Endometrial microvascular endothelial cells (primary cell): ENCODE data around the gene GPRIN2. TPM values are rescaled to one million over a fixed set of nuclear protein-coding genes. Genes with fewer than 3 reads are reported as not detected.
"Not testable (repeated sequence)": the region's sequence is repeated elsewhere in the genome, so short reads cannot be mapped to it uniquely, and the experiment has no call there.

Experiments
- in situ Hi-C: cut with HindIII; loops from 2 replicates; pipeline ENCODE4 v1.10.0; 2017; ENCODE audit warnings: low sequenced_read_pairs, low pct_unique_long_range_greater_than_20kb; ENCODE audit errors: inconsistent ontology term
- total RNA-seq: library from RNA; depleted of rRNA; stranded (reverse); fragments of >200 nt; gene quantifications from one replicate; pipeline ENCODE4 v1.2.3, GENCODE V29; 2015; ENCODE audit errors: inconsistent ontology term

GPRIN2 gene
- total RNA-seq: not detected

DNA sequence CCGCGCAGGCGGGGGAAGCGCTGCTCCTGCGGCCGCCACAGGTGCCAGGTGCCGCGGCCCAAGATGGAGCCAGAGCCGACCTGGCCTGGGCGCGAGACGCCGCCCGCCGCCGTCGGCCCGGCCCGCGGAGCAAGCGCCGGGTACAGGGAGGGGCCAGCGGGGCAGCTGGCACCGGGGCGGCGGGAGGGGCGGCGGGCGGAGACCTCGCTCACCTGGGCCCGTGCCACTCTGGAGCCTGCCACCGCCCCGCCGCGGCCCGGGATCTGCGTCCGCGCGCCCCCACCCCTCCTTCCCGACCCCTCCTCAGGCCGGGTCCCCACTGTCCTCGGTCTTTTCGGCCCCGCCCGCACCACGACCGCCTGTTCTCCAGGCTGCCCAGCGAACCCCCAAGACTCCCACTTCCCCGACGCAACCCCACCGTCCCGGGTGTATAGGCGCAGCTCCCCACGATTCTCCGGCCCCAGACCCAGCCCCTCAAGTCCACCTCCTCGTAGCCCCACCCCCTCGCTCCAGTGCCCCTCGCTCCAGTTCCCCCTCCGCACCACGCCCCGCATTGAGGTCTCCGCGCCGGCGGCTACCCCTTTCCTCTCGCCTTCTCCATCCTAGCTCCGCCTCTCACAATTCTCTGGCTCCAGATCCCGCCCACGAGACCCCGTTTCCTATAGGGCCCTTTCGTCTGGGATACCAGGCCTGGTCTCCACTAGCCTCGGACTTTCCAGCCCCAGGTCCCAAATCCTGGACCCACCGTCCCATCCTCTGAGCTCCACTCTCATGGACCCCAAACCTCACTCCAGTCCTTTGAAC, at the start of gene GPRIN2:
Gene GPRIN2 (minus strand): TSS at position 144 of the 804 bp plus-strand sequence. CDS start 5,922 bp downstream, outside the sequence.
- in situ Hi-C loops: no loop called here

DNA sequence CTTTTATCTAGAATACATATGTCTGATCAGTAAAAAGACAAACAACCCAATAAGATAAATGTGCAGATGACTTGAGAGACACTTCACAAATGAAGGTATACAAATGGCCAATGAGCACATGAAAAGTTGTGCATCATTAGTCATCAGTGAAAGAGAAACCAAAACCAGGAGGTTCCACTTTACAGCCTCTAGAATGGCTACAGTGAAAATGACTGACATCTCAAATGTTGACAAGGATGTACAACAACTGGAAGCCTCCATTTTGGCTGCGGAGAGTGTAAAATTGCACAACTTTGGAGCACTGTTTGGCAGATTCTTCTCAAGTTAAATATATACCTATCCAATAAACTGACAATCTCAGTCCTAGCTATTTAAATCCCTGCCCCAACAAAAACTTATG, 44.1 kb upstream of the GPRIN2 start:
- in situ Hi-C loops: not testable (repeated sequence)

DNA sequence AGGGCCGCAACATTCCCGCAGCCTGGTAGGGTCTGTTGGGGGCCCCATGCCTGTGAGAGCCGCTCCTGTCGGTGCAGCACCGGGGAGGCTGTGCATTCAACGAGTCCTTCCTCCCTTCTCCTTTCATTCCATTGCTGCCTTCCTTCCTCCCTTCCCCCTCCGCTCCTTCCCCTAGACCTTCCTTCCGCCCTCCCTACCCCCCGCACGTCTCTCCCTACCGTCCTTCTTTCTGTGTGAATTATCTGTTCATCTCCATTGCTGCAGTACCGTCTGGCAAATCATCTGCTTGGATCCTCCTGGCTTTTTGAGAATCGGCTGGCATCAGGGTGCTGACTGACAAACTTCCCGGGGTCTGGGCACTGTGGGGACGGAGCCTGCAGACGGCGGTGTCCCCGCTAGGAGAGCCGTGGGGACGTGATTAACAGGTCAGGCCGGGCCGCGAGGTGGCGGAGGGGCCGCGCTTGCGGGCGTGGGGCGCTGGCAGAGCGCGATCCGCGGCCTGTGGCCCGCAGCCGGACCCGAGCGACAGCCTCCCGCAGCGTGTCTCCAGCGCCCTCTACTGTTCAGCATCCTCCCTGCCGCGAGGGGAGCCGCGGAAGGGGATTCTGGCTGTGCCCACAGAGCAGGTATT, 41.3 kb upstream of the GPRIN2 start:
- in situ Hi-C loops: not testable (repeated sequence)

DNA sequence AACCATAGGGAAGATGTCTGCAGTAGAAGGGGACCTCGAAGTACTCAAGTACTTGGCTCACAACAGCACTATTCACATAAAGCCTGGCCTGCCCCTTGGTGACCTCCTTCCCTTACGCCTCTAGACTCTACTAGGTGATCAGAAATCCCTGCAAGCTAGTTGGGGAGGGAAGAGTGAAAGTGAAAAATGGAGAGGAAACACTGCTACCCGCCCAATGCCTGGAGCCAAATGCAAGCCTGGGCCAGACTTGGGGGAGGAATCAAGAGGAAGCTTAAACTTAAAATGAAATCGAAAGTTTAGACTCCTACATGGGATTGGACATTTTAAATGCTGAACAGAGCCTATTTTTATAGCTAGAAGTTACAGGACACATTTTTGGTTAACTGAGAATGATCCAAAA, 40.1 kb upstream of the GPRIN2 start:
- in situ Hi-C loops: not testable (repeated sequence)

DNA sequence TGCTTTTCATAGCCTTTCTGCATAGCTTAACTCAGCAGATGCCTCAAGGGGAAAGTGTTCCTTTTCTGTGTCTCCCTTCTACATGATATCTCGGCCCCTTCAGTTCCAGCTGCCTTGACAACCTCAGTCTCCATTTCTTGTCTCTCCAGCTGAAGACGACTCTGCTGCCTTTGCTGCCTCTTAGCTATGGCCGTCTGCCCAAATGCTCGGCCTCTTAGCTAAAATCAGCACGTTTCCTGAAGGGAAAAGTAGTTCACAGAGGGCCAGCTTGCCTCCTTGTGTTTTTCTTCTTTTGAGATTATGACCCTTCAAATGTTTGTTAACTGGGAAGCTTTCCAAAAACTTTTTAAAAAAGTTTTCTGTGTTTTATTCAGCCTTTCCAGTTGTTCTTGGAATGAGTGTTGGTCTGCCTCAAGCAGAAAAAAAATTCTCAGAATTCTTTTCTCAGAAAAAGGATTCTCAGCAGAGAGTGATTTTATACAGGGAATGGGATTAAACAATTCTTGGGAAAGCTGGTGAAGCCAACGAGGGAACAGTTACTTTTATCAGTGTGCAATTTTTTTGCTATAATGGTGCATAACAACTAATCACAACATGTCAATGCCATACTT, 38.1 kb upstream of the GPRIN2 start:
- in situ Hi-C loops: not testable (repeated sequence)

DNA sequence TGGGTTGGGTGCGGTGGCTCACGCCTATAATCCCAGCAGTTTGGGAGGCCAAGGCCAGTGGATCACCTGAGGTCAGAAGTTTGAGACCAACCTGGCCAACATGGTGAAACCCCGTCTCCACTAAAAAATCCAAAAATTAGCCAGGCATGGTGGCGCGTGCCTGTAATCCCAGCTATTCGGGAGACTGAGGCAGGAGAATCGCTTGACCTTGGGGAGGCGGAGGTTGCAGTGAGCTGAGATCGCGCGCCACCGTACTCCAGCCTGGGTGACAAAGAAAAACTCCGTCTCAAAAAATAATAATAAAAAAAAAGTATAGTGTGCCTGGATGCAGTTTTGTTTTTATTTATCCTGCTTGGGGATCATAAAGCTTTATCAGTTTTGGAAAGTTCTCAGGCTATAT, 36.8 kb upstream of the GPRIN2 start:
- in situ Hi-C loops: not testable (repeated sequence)

DNA sequence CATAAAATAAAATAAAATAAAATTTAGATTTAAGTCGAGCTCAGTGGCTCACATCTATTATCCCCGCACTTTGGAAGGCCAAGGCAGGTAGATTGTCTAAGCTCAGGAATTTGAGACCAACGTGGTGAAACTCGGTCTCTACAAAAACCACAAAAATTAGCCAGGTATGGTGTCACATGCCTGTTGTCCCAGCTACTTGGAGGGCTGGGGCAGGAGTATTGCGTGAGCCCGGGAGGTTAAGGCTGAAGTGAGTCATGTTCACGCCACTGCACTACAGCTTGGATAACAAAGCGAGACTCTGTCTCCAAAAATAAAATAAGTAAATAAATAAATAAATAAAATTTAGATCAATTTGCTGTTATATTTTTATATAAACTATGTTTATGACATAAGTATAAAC, 34.6 kb upstream of the GPRIN2 start:
- in situ Hi-C loops: not testable (repeated sequence)

DNA sequence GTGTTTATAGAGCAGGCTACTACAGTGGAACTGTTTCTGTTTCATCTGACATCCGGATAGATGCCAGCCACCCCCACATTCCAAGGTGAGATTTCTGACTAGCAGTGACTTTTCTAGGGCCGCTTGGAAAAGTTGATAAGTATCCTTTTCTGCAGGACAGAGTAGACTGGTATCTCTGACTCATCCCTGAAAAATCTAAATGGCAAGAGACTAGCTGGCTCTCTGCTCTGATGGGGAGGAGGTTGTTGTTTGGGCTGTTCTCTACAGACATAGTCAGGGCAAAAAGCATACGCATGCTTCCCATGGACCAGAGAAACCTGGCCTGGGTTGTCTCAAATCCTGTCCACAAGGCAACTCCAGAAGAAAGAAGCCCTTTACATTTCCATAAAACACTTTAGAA, 33.1 kb upstream of the GPRIN2 start:
- in situ Hi-C loops: not testable (repeated sequence)

DNA sequence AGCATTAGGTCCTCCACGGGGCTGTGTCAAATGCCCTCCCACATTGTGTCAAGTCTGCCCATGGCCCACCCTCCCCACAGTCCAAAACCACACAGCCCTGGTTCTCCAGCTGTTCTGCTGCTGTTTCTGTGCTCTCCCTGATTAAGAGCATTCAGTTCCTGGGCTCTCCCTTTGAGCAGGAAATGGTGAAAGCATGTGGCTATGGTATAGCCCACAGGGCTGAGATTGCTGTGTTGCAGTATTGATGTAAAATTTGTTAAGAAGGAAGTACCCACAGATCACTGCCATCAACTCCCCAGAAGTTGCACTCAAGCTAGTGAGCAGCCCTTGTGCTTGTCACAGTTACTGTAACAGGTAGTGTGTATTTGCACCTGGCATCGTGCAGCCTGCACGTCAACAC, 31.8 kb upstream of the GPRIN2 start:
- in situ Hi-C loops: not testable (repeated sequence)

DNA sequence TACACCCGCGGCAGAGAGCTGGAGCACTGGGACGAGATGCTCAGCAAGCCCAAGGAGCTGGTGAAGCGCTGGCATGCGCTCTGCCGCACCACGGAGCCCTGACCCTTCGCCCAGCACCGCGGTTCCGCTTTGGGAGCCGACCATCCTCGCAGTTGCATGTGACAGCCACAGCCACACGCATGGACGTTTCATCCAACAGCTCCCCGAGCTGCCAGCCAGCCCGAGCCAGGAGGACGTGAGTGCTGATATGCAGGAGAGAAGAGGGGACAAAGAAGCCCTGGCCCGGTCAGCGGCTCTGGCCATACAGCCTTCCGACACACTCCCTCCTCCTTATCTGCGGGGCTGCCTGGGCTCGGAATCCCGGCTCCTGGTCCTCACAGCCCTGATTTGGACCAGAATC, 31.1 kb upstream of the GPRIN2 start:
- in situ Hi-C loops: not testable (repeated sequence)

DNA sequence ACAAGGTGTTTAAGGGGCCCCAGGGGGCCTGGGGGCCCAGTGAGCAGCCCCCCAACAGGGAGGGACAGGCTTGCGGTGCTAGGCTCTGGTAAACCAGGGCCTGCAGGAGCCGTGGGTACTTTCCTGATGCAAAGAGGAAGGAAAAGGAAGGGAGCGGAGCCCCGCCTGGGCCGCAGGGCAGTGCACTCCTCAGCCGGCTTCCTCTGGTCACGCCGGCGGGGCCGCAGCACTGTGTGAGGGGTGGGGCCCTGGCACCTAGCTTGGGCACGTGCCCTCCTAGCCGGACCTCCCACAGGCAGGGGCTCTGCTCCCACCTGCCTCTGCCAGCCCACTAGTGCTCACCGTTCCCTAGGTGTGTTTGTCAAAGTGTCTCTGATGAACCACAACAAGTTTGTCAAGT, 28.8 kb upstream of the GPRIN2 start:
- in situ Hi-C loops: not testable (repeated sequence)

DNA sequence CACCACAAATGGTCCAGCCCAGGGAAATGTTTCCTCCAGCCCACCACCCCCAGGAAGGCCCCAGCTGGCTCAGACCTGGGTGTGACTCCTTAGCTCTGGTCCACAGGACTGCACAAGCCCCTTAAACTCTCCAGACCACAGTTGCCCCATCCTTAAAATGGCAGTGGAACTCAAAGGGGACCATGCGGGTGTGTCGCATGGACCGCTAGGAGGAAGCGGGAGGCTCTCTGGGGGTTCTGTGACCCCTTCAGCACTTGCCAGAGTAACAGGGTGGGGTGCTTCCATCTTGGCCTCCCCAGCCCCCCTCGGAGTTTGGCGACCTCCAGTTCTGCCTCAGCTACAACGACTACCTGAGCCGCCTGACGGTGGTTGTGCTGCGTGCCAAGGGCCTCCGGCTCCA, 27.7 kb upstream of the GPRIN2 start:
- in situ Hi-C loops: not testable (repeated sequence)

DNA sequence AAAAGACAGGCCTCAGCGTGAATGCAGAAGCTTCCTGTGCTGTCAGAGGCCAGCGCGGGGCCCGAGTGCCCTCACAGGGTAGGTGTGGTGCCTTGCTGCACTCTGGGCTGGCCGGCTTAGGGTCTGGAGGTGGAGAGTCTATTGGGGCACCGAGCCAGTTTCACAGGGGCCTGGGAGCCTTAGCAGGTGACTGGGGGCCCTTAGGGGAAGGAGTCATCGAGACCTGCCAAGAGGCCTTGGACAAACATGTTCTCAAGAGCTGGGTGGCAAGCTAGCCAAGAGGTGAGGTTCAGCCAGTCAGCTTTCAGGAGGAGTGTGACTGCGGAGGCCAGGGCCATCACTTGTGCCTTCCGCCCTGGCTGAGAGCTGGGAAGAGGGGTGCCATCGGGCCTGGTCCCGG, 26.1 kb upstream of the GPRIN2 start:
- in situ Hi-C loops: not testable (repeated sequence)

DNA sequence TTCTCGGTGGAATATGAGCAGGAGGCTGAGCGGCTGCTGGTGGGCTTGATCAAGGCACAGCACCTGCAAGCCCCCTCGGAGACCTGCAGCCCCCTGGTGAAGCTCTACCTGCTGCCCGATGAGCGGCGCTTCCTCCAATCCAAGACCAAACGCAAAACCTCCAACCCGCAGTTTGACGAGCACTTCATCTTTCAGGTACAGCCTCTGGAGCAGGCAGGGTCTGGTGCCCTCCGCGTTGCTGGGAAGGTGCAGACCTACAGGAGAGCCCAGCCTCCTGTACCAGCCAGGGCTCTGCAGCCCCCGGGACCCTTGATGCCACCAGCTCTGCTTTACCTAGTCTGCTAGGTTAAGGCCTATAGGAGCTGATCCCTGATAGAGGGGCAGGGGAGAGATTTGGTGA, 25.5 kb upstream of the GPRIN2 start:
- in situ Hi-C loops: not testable (repeated sequence)

DNA sequence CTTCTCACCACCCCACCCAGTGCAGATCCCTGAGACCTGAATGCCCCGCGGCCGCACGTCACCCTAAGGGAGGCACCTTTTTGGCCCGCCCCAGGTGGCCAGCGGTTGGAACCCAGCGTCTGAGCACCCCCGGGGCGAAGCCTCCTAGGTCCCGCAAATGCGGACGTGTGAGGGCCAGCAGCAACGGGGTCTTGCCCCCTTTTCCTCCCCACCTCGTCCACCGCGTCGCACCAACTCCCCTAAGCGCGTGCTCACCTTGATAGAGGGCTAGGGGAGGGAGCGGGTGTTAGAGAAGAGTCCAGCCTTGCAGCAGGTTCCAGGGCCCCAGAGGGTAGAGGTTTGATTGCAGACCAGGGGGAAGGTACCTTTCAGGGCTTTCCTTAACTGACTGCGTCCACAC, 22.9 kb upstream of the GPRIN2 start:
- in situ Hi-C loops: not testable (repeated sequence)

DNA sequence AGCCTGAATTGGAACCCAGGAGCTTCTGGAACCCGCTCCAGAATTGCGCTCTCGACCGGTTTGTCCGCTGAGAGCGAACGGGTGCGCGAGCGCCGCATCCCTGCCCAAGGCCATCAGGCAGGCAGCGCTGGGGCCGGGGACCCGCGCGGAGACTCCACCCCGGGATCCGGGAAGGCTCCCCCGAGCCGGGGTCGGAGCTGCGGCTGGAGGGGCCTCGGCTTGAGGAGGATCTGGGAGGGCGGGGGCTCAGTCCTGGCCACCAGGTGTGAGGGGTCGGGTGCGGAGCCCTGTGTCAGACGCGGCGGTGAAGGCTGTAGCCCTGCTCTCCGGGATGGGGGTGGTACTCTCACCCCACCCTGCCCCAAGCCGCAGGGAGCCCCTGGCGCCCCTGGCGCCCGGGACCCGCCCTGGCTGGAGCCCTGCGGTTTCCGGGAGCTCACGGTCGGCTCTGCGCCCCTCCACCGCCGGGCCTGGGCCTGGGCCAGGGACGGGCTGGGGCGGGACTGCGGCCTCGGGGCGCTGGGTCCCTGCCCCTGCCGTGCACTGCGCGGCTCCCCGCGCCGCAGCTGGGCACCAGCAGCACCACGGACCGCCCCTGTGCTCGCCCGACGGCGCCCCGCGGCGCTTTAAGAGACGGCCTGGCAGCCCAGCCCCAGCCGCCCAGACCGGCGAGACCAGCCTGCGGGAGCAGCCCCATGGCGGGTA, 22.2 kb upstream of the GPRIN2 start, which contains the start of gene SYT15:
Gene SYT15 (plus strand): TSS at position 655 of the 705 bp plus-strand sequence. CDS start 41 bp downstream, at position 696.
- in situ Hi-C loops: not testable (repeated sequence)

DNA sequence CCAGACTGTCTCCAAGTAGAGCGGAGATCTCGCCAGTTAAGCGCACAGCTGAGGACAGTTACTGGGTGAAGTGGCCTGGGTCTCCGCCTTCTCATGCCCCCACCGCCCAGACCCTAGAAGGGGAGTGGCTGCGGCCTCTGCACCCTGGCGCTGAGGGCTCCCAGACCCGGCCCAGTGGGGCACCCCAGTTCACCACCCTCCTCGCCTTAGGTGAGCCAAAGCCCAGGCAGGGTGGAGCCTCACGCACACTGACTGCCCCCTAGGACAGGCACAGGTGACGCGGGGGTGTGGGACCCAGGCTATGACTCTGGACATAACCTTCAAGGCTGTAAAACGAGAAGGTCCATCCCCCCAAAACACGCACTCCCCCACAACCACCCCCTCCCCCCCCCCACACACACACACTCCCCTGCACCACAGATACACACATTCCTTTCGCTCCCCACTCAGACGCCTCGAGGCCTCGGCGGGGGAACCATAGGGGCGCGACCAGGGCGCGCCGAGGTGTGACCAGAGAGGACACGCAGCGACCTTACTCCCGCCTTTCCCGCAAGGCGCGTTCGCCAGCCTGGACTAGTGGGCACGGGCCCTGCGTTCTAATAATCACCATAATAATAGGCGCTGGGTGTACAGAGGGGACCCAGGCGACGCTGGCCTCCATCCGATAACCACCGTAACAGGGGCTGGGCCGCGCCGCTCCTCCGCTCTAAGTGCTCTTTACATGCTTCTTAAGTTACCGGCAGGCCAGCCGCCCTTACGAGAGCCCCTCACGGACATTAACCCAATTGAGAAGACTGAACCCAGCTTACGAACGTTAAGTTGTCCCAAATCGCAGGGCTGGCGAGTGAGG, 21.4 kb upstream of the GPRIN2 start:
- in situ Hi-C loops: not testable (repeated sequence)

DNA sequence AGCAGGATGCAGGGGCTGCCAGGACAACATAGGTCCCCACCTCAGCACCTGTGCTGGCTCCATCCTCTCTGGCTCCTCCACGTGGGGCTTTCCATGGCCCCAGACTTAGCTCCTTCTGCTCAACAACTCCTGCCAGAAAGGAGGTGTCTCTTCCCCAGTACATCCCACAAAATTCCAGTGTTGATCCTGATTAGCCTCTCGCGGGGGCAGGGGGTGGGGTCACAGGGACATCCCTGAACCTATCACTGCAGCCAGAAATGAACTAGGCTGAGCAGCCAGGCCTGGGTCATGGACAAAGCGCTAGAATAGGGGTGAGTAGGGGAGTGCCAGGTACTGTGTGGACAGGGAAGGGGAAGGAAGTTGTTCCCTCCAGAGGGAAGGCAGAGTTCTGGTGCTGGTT, 17.4 kb upstream of the GPRIN2 start:
- in situ Hi-C loops: not testable (repeated sequence)
